GM21737 (cell line): ENCODE data around the gene ERFE.

Experiments
- ATAC-seq: cut with Tn5 transposase; IDR thresholded peaks from one replicate; pipeline ENCODE4 v1.9.1; 2021; ENCODE audit warnings: mild to moderate bottlenecking, moderate library complexity; ENCODE audit not compliant: unreplicated experiment

The ERFE gene

DNA sequence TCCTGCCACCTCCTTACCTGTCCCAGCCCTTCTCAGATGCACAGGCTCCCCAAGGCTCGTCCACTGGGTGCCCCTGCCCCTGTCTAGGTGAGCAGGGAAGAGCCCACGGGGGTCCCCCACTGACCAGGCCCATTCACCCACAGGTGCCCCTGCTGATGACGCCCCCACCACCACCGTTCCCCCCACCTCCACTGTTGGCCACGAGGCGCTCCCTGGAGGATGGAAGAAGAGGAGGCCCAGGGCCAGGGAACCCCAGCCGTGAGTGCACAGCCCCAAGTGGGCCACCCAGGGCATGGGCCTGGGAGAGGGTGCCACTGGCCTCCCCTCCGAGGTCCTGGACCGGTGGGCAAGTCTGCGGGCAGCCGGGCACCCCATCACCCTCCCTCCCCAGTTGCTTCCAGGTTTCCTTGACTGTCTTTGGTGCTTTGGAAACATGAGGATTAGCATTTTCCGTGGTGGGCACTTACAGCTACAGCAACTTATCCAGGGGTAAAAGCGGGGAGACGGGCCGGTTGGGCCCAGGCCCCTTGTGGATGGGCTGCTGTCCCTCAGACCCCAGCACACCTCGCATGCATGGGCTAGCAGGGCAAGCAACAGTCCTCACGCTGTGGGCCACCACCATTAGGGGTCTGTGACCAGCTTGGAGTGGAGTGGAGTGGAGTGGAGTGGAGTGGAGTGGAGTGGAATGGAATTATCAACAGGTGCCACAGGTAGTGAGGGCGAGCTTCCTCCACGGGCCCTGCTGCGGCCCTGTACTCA is 33.5 kb upstream of the ERFE start:
- ATAC-seq, result no peak

- no peak for ATAC-seq
Measured at GRCh38 chr2:238126338-238126737, 32.4 kb upstream of the ERFE start.

GRCh38 chr2:238126775-238127164 is 32.0 kb upstream of the ERFE start:
- no peak for ATAC-seq

DNA sequence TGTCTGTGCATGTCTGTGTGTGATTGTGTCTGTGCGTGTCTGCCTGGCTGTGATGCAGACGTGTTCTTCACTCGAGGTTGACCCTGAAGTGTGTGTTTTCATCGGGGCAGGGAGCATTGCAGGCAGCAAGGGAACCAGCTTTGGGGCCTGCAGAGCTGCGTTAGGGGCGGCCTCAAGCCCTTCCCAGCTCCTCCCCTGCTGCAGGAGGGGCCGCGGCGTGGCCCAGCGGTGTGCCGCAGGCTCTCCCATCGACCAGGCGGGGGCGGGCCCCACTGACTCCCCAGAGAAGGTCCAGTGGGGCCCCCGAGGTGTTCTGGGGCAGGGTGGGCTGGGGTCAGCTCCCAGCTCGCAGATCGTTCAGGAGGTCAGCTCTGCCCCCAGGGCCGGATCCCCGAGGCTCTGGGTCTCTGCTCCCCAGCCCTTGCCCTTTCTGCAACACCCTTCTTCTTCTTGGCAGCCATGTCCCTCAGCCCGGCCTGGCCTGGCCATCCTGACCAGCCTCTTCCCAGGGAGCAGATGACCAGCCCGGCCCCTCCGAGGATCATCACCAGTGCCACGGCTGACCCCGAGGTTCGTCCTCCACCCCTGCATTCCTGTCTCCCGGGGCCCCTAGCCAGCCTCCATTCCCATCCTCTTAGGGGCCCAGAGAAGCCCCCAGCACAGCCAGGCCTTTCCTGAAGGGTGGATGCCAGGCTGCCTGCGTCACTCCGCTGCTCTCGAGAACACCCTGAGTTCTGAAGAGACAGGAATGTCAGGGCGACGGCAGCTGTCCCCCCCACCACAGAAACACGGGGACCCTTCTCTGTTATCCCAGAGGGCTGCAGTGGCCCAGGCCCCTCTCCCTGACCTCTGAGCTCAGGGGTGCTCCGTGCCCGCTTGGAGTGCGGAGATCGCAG is 31.4 kb upstream of the ERFE start:
- ATAC-seq, result no peak

- no peak for ATAC-seq
Measured at GRCh38 chr2:238128061-238128440, 30.7 kb upstream of the ERFE start.

DNA sequence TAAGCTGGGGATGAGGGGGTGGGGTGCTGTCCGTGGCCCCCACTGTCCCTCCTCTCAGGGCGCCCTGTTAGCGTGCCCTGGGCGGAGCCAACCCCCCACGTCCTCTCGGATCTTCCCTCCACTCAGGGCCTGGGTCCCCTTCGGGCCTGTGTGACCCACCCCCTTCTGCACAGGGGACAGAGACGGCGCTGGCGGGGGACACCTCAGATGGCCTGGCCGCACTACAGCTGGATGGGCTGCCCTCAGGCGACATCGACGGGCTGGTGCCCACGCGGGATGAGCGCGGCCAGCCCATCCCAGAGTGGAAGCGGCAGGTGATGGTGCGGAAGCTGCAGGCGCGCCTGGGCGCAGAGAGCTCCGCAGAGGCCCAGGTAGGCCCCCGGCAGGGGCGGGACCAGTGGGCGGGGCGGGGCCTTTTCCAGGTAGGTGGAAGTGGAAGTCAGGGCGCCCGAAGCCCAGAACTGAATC is 30.2 kb upstream of the ERFE start:
- ATAC-seq, result no peak

DNA sequence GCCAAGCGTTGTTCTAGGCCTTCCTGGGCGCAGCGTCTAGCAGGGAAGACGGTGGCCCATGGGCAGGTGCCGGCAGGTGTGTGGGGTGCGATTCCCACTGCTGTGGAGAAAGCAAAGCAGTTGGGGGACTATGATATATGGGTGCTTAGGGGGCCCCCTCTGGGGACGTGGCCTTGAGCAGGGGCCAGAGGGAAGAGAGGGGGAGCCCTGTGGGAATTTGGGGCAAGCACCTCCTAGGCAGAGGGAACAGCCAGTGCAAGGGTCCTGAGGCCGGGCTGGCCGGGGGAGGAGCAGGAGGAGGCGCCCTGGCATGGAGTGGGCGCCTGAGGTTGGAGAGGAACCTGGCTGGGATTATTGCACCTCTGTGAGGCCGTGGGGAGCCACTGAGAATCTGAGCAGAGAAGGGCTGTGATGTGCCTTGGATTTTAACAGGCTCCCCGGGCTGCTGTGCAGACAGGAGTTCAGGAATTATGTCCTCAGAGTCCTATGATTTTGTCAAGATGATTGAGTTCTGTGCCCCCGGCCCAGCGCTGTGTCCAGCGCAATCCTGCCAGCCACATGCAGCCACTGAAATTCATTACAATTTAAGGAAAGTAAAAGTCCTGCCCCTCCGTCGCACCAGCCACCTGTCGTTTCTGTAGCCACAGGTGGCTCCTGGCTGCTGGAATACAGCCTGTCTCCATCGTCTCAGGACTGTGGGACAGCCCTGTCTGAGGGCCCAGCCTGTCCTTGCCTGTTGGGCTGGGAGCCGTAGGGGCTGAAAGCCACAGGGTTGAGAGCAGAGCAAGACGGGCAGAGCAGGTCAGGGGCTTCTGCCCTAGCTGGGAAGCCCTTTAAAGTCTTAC is 29.4 kb upstream of the ERFE start:
- no peak for ATAC-seq

- ATAC-seq, result no peak
Measured at GRCh38 chr2:238130111-238130695, 28.6 kb upstream of the ERFE start.

- no peak for ATAC-seq
Measured at GRCh38 chr2:238130696-238131628, 27.8 kb upstream of the ERFE start.

DNA sequence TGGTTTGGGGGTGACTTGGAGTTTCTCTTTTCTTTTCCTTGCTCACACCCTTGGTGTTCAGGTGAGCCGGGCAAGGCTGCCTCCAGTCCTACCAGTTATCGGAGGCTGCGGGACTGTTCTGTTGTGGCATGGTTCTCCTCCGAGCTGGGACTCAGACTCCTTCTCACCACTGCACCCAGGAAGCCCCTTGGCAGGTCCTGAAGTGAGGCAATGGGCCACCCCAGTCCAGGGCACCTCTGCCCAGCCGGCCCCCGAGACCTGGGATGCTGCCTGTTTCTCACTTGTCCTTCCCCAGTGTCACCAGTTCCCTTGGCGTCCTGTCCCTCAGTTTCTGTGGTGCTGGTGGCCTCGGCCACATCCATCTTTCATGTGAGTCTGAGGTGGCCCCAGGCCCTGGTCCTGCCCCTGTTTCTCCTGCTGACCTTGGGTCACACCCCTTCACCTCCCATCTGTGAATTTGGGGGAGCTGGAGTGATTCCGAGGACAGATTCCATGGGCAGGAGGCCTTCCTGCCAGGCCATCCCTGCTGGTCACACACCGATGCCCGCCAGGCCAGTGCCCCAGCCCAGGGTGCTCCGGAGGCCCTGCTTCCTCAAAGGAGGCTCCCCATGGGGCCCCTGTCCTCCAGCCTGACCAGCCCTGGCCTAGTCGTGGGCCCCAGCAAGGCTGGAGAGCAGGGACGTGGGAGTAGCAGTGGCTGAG is 26.9 kb upstream of the ERFE start:
- no peak for ATAC-seq

- no peak for ATAC-seq
Measured at GRCh38 chr2:238132463-238133450, 26.0 kb upstream of the ERFE start.

DNA sequence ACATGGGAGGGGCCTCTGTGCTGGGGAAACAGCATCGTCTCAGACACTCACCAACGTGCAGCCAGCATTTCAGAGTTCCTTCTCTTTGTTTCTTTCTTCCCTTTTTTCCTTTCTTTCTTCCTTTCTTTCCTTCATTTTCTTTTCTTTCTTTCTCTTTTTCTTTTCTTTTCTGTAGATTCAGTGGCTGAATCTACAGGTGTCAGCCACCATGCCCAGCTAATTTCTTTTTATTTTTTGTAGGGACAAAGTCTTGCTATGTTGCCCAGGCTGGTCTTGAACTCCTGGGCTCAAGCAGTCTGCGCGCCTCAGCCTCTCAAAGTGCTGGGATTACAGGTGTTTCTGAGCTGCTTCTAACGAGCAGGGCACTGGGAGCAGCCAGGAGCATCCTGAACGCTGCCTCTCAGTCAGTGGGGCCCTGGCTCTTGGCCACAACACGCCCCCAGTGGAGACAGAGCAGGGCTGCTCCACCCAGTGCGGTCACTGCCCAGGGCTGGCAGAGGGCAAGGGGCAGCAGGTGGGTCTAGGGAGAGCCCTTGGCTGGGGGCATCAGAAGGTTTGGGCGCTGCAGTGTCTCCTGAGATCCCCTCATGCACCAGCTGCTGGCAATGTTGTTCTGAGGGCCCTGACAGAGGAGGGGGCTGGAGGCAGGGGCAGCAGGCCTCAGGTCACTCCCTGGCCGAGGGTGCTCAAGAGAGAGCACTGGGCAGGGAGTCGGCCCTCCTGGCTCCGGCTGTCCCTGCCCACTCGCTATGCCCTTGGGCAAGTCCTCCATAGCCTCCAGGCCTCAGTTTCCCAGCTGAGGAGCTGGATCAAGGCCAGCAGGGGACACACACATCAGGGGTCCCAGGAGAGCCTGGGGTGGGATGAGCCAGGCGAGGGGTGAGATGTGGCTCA is 25.0 kb upstream of the ERFE start:
- no peak for ATAC-seq

- ATAC-seq, result no peak
Measured at GRCh38 chr2:238134393-238134785, 24.4 kb upstream of the ERFE start.

DNA sequence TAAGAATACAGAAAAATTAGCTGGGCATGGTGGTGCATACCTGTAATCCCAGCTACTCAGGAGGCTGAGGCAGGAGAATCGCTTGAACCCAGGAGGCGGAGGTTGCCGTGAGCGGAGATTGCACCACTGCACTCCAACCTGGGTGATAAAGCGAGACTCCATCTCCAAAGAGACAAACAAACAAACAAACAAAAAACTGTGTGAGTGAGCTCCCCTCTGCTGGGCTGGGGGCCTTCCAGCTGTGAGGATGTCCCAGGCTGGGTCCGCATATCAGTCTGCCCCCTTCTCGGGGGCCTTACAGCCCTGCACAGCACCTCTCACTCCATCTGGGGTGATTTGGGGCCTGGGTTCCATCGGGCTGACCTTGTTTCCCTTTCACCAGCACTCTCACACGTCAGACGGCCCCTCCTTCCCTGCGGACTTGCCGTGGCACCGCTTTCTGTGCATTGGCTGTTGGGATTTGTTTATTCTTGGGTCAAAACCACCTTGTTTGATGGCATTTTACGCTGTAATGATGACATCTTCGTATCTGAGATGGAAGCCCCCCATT is 23.1 kb upstream of the ERFE start:
- ATAC-seq, result no peak

- ATAC-seq, result no peak
Measured at GRCh38 chr2:238136820-238137537, 21.8 kb upstream of the ERFE start.

GRCh38 chr2:238137885-238138284 is 20.9 kb upstream of the ERFE start:
- ATAC-seq, result no peak
